NT2/D1 (cell line): ENCODE data around the gene GPR150.

Experiments used
- DNase-seq: peaks from one replicate; pipeline ENCODE4 v3.0.0-alpha.2; 2011; ENCODE audit warnings: low read depth, low spot score
- H3K27me3 ChIP-seq: 2 replicates; pipeline ENCODE4 v1.6.0; 2011; ENCODE audit warnings: mild to moderate bottlenecking; ENCODE audit not compliant: insufficient read length, insufficient read depth
- H3K36me3 ChIP-seq: 2 replicates; pipeline ENCODE4 v1.6.1; 2011; ENCODE audit warnings: mild to moderate bottlenecking, low read length, mixed read lengths; ENCODE audit not compliant: insufficient read depth, insufficient read length
- H3K4me1 ChIP-seq: 2 replicates; pipeline ENCODE4 v1.5.1; 2011; ENCODE audit not compliant: insufficient read depth, insufficient read length
- H3K4me3 ChIP-seq: 2 replicates; pipeline ENCODE4 v1.5.1; 2011; ENCODE audit warnings: low read depth; ENCODE audit not compliant: insufficient read length
- H3K9ac ChIP-seq: 2 replicates; pipeline ENCODE4 v1.6.0; 2011; ENCODE audit warnings: low read depth; ENCODE audit not compliant: insufficient read length
- H3K9me3 ChIP-seq: 2 replicates; pipeline ENCODE4 v1.5.1; 2011; ENCODE audit warnings: mild to moderate bottlenecking, low read length; ENCODE audit not compliant: insufficient read depth
- SUZ12 ChIP-seq: IDR thresholded peaks from 2 replicates; pipeline ENCODE4 v1.6.1; 2011; ENCODE audit not compliant: insufficient read length, insufficient read depth; ENCODE audit errors: extremely low read depth
- YY1 ChIP-seq: IDR thresholded peaks from 2 replicates; pipeline ENCODE4 v1.6.1; 2011; ENCODE audit not compliant: insufficient read length, insufficient read depth
- ZNF274 ChIP-seq: IDR thresholded peaks from 2 replicates; pipeline ENCODE4 v1.6.1; 2011; ENCODE audit warnings: mild to moderate bottlenecking, low read depth, low read length

The GPR150 gene

GRCh38 chr5:95623706-95624105 lies 3.8 kb downstream of the GPR150 start:
- DNase-seq: no peak
- TF ChIP-seq SUZ12 (no peak), YY1 (no peak), ZNF274 (no peak)
- H3K36me3 ChIP-seq: no peaks in the 10 kb centered on the region
- H3K27me3 ChIP-seq: no peaks in the 10 kb centered on the region
- no peaks in the 10 kb centered on the region for H3K4me1 ChIP-seq
- H3K4me3 ChIP-seq: no peak overlapping the region
- no peak overlapping the region for H3K9ac ChIP-seq
- H3K9me3 ChIP-seq: peaks cover 24% of the 10 kb centered on the region

- DNase-seq: no peak
- Histone ChIP-seq H3K36me3 (no peaks in the 10 kb centered on the region), H3K4me3 (no peak overlapping the region), H3K27me3 (no peaks in the 10 kb centered on the region), H3K9ac (no peak overlapping the region), H3K9me3 (peaks cover 30% of the 10 kb centered on the region), H3K4me1 (no peaks in the 10 kb centered on the region)
- TF ChIP-seq YY1: no peak
- TF ChIP-seq ZNF274: no peak
- no peak for TF ChIP-seq SUZ12
Observed at GRCh38 chr5:95624368-95624767, 4.5 kb downstream of the GPR150 start.

- no peak overlapping the region for H3K9ac ChIP-seq
- no peaks in the 10 kb centered on the region for H3K36me3 ChIP-seq
- peaks cover 42% of the 10 kb centered on the region for H3K9me3 ChIP-seq
- no peak for DNase-seq
- no peaks in the 10 kb centered on the region for H3K27me3 ChIP-seq
- no peaks in the 10 kb centered on the region for H3K4me1 ChIP-seq
- no peak for TF ChIP-seq YY1
- no peak for TF ChIP-seq ZNF274
- no peak for TF ChIP-seq SUZ12
- H3K4me3 ChIP-seq: no peak overlapping the region
Observed at GRCh38 chr5:95626701-95627100, 6.8 kb downstream of the GPR150 start.

GRCh38 chr5:95627971-95628810 lies 8.3 kb downstream of the GPR150 start:
- H3K4me1 ChIP-seq: no peaks in the 10 kb centered on the region
- TF ChIP-seq YY1 (no peak), ZNF274 (no peak), SUZ12 (no peak)
- no peak for DNase-seq
- H3K9ac ChIP-seq: no peak overlapping the region
- peaks cover 42% of the 10 kb centered on the region for H3K9me3 ChIP-seq
- no peaks in the 10 kb centered on the region for H3K27me3 ChIP-seq
- H3K36me3 ChIP-seq: no peaks in the 10 kb centered on the region
- H3K4me3 ChIP-seq: no peak overlapping the region

- Histone ChIP-seq H3K36me3 (no peaks in the 10 kb centered on the region), H3K4me3 (no peak overlapping the region), H3K9ac (no peak overlapping the region), H3K4me1 (no peaks in the 10 kb centered on the region), H3K9me3 (peaks cover 42% of the 10 kb centered on the region), H3K27me3 (no peaks in the 10 kb centered on the region)
- TF ChIP-seq YY1: no peak
- no peak for TF ChIP-seq SUZ12
- TF ChIP-seq ZNF274: no peak
- DNase-seq: peak; percentile 47
Observed at GRCh38 chr5:95628933-95629332, 9.0 kb downstream of the GPR150 start.

- no peak for DNase-seq
- Histone ChIP-seq H3K9ac (no peak overlapping the region), H3K36me3 (no peaks in the 10 kb centered on the region), H3K27me3 (no peaks in the 10 kb centered on the region), H3K4me3 (no peak overlapping the region), H3K9me3 (peaks cover 42% of the 10 kb centered on the region), H3K4me1 (no peaks in the 10 kb centered on the region)
- no peak for TF ChIP-seq SUZ12
- TF ChIP-seq YY1: no peak
- TF ChIP-seq ZNF274: no peak
Observed at GRCh38 chr5:95630394-95630917, 10.6 kb downstream of the GPR150 start.

GRCh38 chr5:95631255-95631958 lies 11.5 kb downstream of the GPR150 start:
- Histone ChIP-seq H3K4me3 (no peak overlapping the region), H3K9ac (no peak overlapping the region), H3K4me1 (no peaks in the 10 kb centered on the region), H3K9me3 (peaks cover 41% of the 10 kb centered on the region), H3K36me3 (no peaks in the 10 kb centered on the region), H3K27me3 (no peaks in the 10 kb centered on the region)
- no peak for TF ChIP-seq SUZ12
- no peak for TF ChIP-seq YY1
- no peak for TF ChIP-seq ZNF274
- DNase-seq: no peak
